HepG2 (cell line): ENCODE measurements around the gene CREBBP. TPM values are rescaled to one million over a fixed set of nuclear protein-coding genes. Genes with fewer than 3 reads are reported as not detected.

Experiments used
- CBX1 ChIP-seq: IDR thresholded peaks from one replicate; pipeline ENCODE4 v1.6.1; 2016; ENCODE audit warnings: antibody characterized with exemption, low read depth
- DBP ChIP-seq: sonication (generic); formaldehyde crosslinking; IDR thresholded peaks from 2 replicates; pipeline ENCODE4 v1.4.0; 2020; ENCODE audit warnings: missing genetic modification reagents; ENCODE audit errors: not compliant biosample characterization
- DRAP1 ChIP-seq: IDR thresholded peaks from 2 replicates; pipeline ENCODE4 v1.6.1; 2016; ENCODE audit warnings: missing genetic modification reagents, missing compliant biosample characterization
- DZIP1 ChIP-seq: sonication (generic); formaldehyde crosslinking; IDR thresholded peaks from 2 replicates; pipeline ENCODE4 v1.5.0; 2020; ENCODE audit warnings: mild to moderate bottlenecking, missing genetic modification reagents
- KLF16 ChIP-seq, 2 experiments: sonication (generic) in 1 of 2; formaldehyde crosslinking in 1 of 2; IDR thresholded peaks; 2 replicates each; pipeline versions ENCODE4 v1.6.1 to v1.8.0; 2016 to 2023; ENCODE audit warnings: missing genetic modification reagents in 2 of 2, missing compliant biosample characterization in 1 of 2
- MZF1 ChIP-seq: sonication (generic); formaldehyde crosslinking; IDR thresholded peaks from 2 replicates; pipeline ENCODE4 v1.8.1; 2023; ENCODE audit warnings: mild to moderate bottlenecking, missing genetic modification reagents, borderline replicate concordance
- PHF8 ChIP-seq: sonication (generic); formaldehyde crosslinking; IDR thresholded peaks from 2 replicates; pipeline ENCODE4 v1.5.0; 2020; ENCODE audit warnings: missing genetic modification reagents
- PREB ChIP-seq: sonication (generic); formaldehyde crosslinking; IDR thresholded peaks from 2 replicates; pipeline ENCODE4 v1.4.0; 2020; ENCODE audit warnings: missing genetic modification reagents
- SOX5 ChIP-seq: IDR thresholded peaks from 2 replicates; pipeline ENCODE4 v1.6.1; 2016; ENCODE audit warnings: borderline replicate concordance
- SRSF9 ChIP-seq: fragments of 200-400 bp; formaldehyde crosslinking; IDR thresholded peaks from 2 replicates; pipeline ENCODE4 v1.6.1; 2018; ENCODE audit warnings: borderline replicate concordance, mild to moderate bottlenecking, low read depth, low read length; ENCODE audit not compliant: insufficient read depth, poor library complexity, severe bottlenecking
- TBX3 ChIP-seq: fragments of 450-650 bp; IDR thresholded peaks from 2 replicates; pipeline ENCODE4 v1.6.1; 2017; ENCODE audit warnings: antibody characterized with exemption, mild to moderate bottlenecking, inconsistent platforms, borderline replicate concordance
- THYN1 ChIP-seq: sonication (generic); formaldehyde crosslinking; IDR thresholded peaks from 2 replicates; pipeline ENCODE4 v1.8.1; 2023; ENCODE audit warnings: low read depth, mild to moderate bottlenecking, moderate library complexity, missing genetic modification reagents, borderline replicate concordance
- WIZ ChIP-seq: sonication (generic); formaldehyde crosslinking; IDR thresholded peaks from 2 replicates; pipeline ENCODE4 v1.5.1; 2020; ENCODE audit warnings: mild to moderate bottlenecking, missing genetic modification reagents
- ZKSCAN1 ChIP-seq: fragments of 150-350 bp; IDR thresholded peaks from 2 replicates; pipeline ENCODE4 v1.6.1; 2014; ENCODE audit warnings: low read length
- ZNF335 ChIP-seq: sonication (generic); formaldehyde crosslinking; IDR thresholded peaks from 2 replicates; pipeline ENCODE4 v1.4.0; 2020; ENCODE audit warnings: missing genetic modification reagents
- ZNF44 ChIP-seq: sonication (generic); formaldehyde crosslinking; IDR thresholded peaks from 2 replicates; pipeline ENCODE4 v1.5.1; 2020; ENCODE audit warnings: mild to moderate bottlenecking, missing genetic modification reagents
- ZNF496 ChIP-seq: sonication (generic); formaldehyde crosslinking; IDR thresholded peaks from 2 replicates; pipeline ENCODE4 v1.8.1; 2023; ENCODE audit warnings: mild to moderate bottlenecking, moderate library complexity, missing genetic modification reagents; ENCODE audit not compliant: insufficient replicate concordance
- ZNF589 ChIP-seq: sonication (generic); formaldehyde crosslinking; conservative IDR thresholded peaks from 2 replicates; pipeline ENCODE4 v1.8.0; 2022; ENCODE audit warnings: mild to moderate bottlenecking, moderate library complexity, missing genetic modification reagents
- ZNF598 ChIP-seq: sonication (generic); formaldehyde crosslinking; IDR thresholded peaks from 2 replicates; pipeline ENCODE4 v1.5.1; 2020; ENCODE audit warnings: mild to moderate bottlenecking, missing genetic modification reagents, borderline replicate concordance
- ZNF660 ChIP-seq: sonication (generic); formaldehyde crosslinking; IDR thresholded peaks from 2 replicates; pipeline ENCODE4 v1.5.1; 2020; ENCODE audit warnings: mild to moderate bottlenecking, low read depth, missing genetic modification reagents, borderline replicate concordance
- ZNF724P ChIP-seq: sonication (generic); formaldehyde crosslinking; IDR thresholded peaks from 2 replicates; pipeline ENCODE4 v1.8.0; 2022; ENCODE audit warnings: missing genetic modification reagents, borderline replicate concordance
- ZNF879 ChIP-seq: sonication (generic); formaldehyde crosslinking; IDR thresholded peaks from 2 replicates; pipeline ENCODE4 v1.8.1; 2023; ENCODE audit warnings: missing genetic modification reagents
- ZSCAN20 ChIP-seq: sonication (generic); formaldehyde crosslinking; IDR thresholded peaks from 2 replicates; pipeline ENCODE4 v1.4.0; 2020; ENCODE audit warnings: missing genetic modification reagents, mild to moderate bottlenecking, borderline replicate concordance
- ZSCAN29 ChIP-seq: sonication (generic); formaldehyde crosslinking; conservative IDR thresholded peaks from 2 replicates; pipeline ENCODE4 v1.4.0; 2020; ENCODE audit warnings: mild to moderate bottlenecking, missing genetic modification reagents
- polyA plus RNA-seq, 8 experiments: library from polyadenylated mRNA; depleted of rRNA in 3 of 8; stranded (reverse) in 7 of 8; unstranded in 1 of 8; fragments of >200 nt; fragmentation: Illumina TruSeq in 4 of 8; extraction: Trizol in 4 of 8; gene quantifications; 2 replicates each; pipeline versions ENCODE4 v1.2.1 to v1.2.3, GENCODE V29; 2011 to 2016; ENCODE audit warnings: low read depth in 4 of 8, missing spikeins in 1 of 8, mixed read lengths in 1 of 8; ENCODE audit not compliant: insufficient read depth in 1 of 8
- total RNA-seq, 5 experiments: library from RNA; depleted of rRNA; stranded (reverse); fragments of >200 nt; fragmentation: Illumina TruSeq; extraction: Trizol; gene quantifications; 2 replicates each; pipeline ENCODE4 v1.2.3, GENCODE V29; 2016; ENCODE audit warnings: low read depth in 1 of 5

The CREBBP gene
- total and polyA plus RNA-seq, 2 of the 13 experiments (the other 11 are each of a cell fraction or from before 2014, with no cell fraction given) = 5.3 to 10.4 TPM

- TF ChIP-seq ZKSCAN1 (peak; percentile 50; the same call in 1 of the 2 replicates), WIZ (CRISPR knock-in tag) (no peak), ZNF335 (CRISPR knock-in tag) (peak; percentile 97), PREB (CRISPR knock-in tag) (no peak), ZSCAN29 (CRISPR knock-in tag) (0 out of 2 replicates have a peak, but pooled peaks have one; percentile 77), SRSF9 (no peak), ZNF496 (no peak), DZIP1 (CRISPR knock-in tag) (no peak), ZNF598 (peak; percentile 80; the same call in 1 of the 2 replicates), THYN1 (CRISPR knock-in tag) (no peak), DBP (CRISPR knock-in tag) (peak; percentile 58), KLF16 (CRISPR knock-in tag; IDR thresholded peaks at IDR 0.05) (peak in 1 of 2 experiments; percentile 81; a peak in 2 of 4 replicates), SOX5 (peak; percentile 92), ZNF44 (CRISPR knock-in tag) (no peak), MZF1 (peak; percentile 46; the same call in 1 of the 2 replicates), ZNF589 (CRISPR knock-in tag) (peak; percentile 89), ZNF724P (no peak; the same call in 1 of the 2 replicates), CBX1 (no peak), DRAP1 (CRISPR knock-in tag) (peak; percentile 87), PHF8 (CRISPR knock-in tag) (peak; percentile 52), ZNF660 (CRISPR knock-in tag) (no peak), TBX3 (peak; percentile 84), ZSCAN20 (CRISPR knock-in tag) (0 out of 2 replicates have a peak, but pooled peaks have one; percentile 31), ZNF879 (no peak)
Measured at GRCh38 chr16:3695610-3696369, 184.7 kb downstream of the CREBBP start (continued).
